Gastroesophageal sphincter (tissue), 3 donors: Measurements from ENCODE around the gene SPAG16.

Source experiments
- CTCF ChIP-seq, 4 experiments: fragments of 200-600 bp in 2 of 4; fragments of 450-650 bp in 2 of 4; sonication (generic) in 1 of 4; IDR thresholded peaks; one replicate each; pipeline ENCODE4 v1.5.1; 2017 to 2019; ENCODE audit warnings: antibody characterized with exemption in 4 of 4, mild to moderate bottlenecking in 2 of 4, moderate library complexity in 2 of 4
- POLR2A ChIP-seq, 2 donors: fragments of 450-650 bp; IDR thresholded peaks; one replicate each; pipeline ENCODE4 v1.6.1; 2017; ENCODE audit warnings: antibody characterized with exemption in 2 of 2, mild to moderate bottlenecking in 2 of 2, moderate library complexity in 1 of 2
- POLR2AphosphoS5 ChIP-seq: sonication (generic); formaldehyde crosslinking; IDR thresholded peaks from one replicate; pipeline ENCODE4 v1.6.1; 2017; ENCODE audit warnings: antibody characterized with exemption

- TF ChIP-seq CTCF (IDR thresholded peaks at IDR 0.05) (no peak), POLR2AphosphoS5 (no peak), POLR2A (IDR thresholded peaks at IDR 0.05) (no peak)
Measured at GRCh38 chr2:214127571-214127970, 843.3 kb downstream of the SPAG16 start.
